Activated naive CD8-positive, alpha-beta T cell (primary cell): Measurements from ENCODE around the gene RPL22.

ENCODE experiments used
- H3K27ac Mint-ChIP-seq: one replicate; pipeline ENCODE4 v1.8.0; 2021; ENCODE audit warnings: mixed read lengths
- H3K27me3 Mint-ChIP-seq: one replicate; pipeline ENCODE4 v1.8.0; 2021; ENCODE audit warnings: mixed read lengths
- H3K36me3 Mint-ChIP-seq: one replicate; pipeline ENCODE4 v1.8.0; 2021; ENCODE audit warnings: mixed read lengths
- H3K4me1 Mint-ChIP-seq: one replicate; pipeline ENCODE4 v1.8.0; 2021; ENCODE audit warnings: low read depth, mixed read lengths
- H3K4me3 Mint-ChIP-seq: one replicate; pipeline ENCODE4 v1.8.0; 2021; ENCODE audit warnings: mild to moderate bottlenecking, mixed read lengths
- H3K9me3 Mint-ChIP-seq: one replicate; pipeline ENCODE4 v1.8.0; 2021; ENCODE audit warnings: low read depth, mixed read lengths

RPL22 gene

GRCh38 chr1:6199298-6200187 is at the start of gene RPL22:
Gene RPL22 (minus strand): TSS chr1:6199595. CDS start chr1:6199573, 22 bp downstream.
- no peaks in the 10 kb centered on the region for H3K9me3 Mint-ChIP-seq
- H3K36me3 Mint-ChIP-seq, result peaks cover 17% of the 10 kb centered on the region
- peaks cover 42% of the 10 kb centered on the region for H3K4me1 Mint-ChIP-seq
- no peaks in the 10 kb centered on the region for H3K27me3 Mint-ChIP-seq
- H3K4me3 Mint-ChIP-seq, result peak within 1 kb of the TSS; percentile 99
- peak within 1 kb of the TSS; percentile 97 for H3K27ac Mint-ChIP-seq

- Mint-ChIP-seq H3K9me3 (no peaks in the 10 kb centered on the region), H3K4me3 (peak overlapping the region; percentile 35), H3K27ac (no peak overlapping the region), H3K27me3 (peaks cover 17% of the 10 kb centered on the region), H3K4me1 (peaks cover 5% of the 10 kb centered on the region), H3K36me3 (no peaks in the 10 kb centered on the region)
Measured at GRCh38 chr1:6248161-6248776, 48.9 kb upstream of the RPL22 start.

- no peak overlapping the region for H3K4me3 Mint-ChIP-seq
Measured at GRCh38 chr1:6247651-6248050, 48.3 kb upstream of the RPL22 start.

GRCh38 chr1:6246497-6247467 is 47.4 kb upstream of the RPL22 start:
- Mint-ChIP-seq H3K9me3 (no peaks in the 10 kb centered on the region), H3K36me3 (no peaks in the 10 kb centered on the region), H3K27ac (no peak overlapping the region), H3K4me1 (peaks cover 5% of the 10 kb centered on the region), H3K27me3 (peaks cover 18% of the 10 kb centered on the region), H3K4me3 (peak overlapping the region; percentile 73)

More at GRCh38 chr1:6247651-6248050, 48.3 kb upstream of the RPL22 start:
- H3K27ac Mint-ChIP-seq, result no peak overlapping the region
- H3K9me3 Mint-ChIP-seq, result no peaks in the 10 kb centered on the region
- peaks cover 20% of the 10 kb centered on the region for H3K27me3 Mint-ChIP-seq
- no peaks in the 10 kb centered on the region for H3K36me3 Mint-ChIP-seq
- peaks cover 5% of the 10 kb centered on the region for H3K4me1 Mint-ChIP-seq

- peak overlapping the region; percentile 73 for H3K4me3 Mint-ChIP-seq
- no peaks in the 10 kb centered on the region for H3K9me3 Mint-ChIP-seq
- peaks cover 11% of the 10 kb centered on the region for H3K4me1 Mint-ChIP-seq
- H3K36me3 Mint-ChIP-seq, result no peaks in the 10 kb centered on the region
- peaks cover 25% of the 10 kb centered on the region for H3K27me3 Mint-ChIP-seq
- no peak overlapping the region for H3K27ac Mint-ChIP-seq
Measured at GRCh38 chr1:6245869-6246496, 46.6 kb upstream of the RPL22 start.

- H3K27me3 Mint-ChIP-seq, result peaks cover 26% of the 10 kb centered on the region
- peaks cover 11% of the 10 kb centered on the region for H3K4me1 Mint-ChIP-seq
- no peak overlapping the region for H3K27ac Mint-ChIP-seq
- no peaks in the 10 kb centered on the region for H3K9me3 Mint-ChIP-seq
- H3K4me3 Mint-ChIP-seq, result no peak overlapping the region
- H3K36me3 Mint-ChIP-seq, result no peaks in the 10 kb centered on the region
Measured at GRCh38 chr1:6245086-6245868, 45.9 kb upstream of the RPL22 start.

GRCh38 chr1:6244401-6245049 is 45.1 kb upstream of the RPL22 start:
- no peak overlapping the region for H3K27ac Mint-ChIP-seq
- H3K9me3 Mint-ChIP-seq, result no peaks in the 10 kb centered on the region
- peaks cover 29% of the 10 kb centered on the region for H3K27me3 Mint-ChIP-seq
- no peaks in the 10 kb centered on the region for H3K36me3 Mint-ChIP-seq
- peaks cover 11% of the 10 kb centered on the region for H3K4me1 Mint-ChIP-seq
- no peak overlapping the region for H3K4me3 Mint-ChIP-seq

GRCh38 chr1:6243993-6244392 is 44.6 kb upstream of the RPL22 start, which contains the start of gene HES3:
Gene HES3 (plus strand): TSS chr1:6244179. CDS start chr1:6244366, 187 bp downstream.
- Mint-ChIP-seq H3K4me3 (no peak within 1 kb of the TSS), H3K27ac (no peak within 1 kb of the TSS), H3K4me1 (peaks cover 11% of the 10 kb centered on the region), H3K36me3 (no peaks in the 10 kb centered on the region), H3K27me3 (peaks cover 32% of the 10 kb centered on the region), H3K9me3 (no peaks in the 10 kb centered on the region)

- no peak overlapping the region for H3K27ac Mint-ChIP-seq
- no peak overlapping the region for H3K4me3 Mint-ChIP-seq
- H3K9me3 Mint-ChIP-seq, result no peaks in the 10 kb centered on the region
Measured at GRCh38 chr1:6243053-6243834, 43.8 kb upstream of the RPL22 start.

GRCh38 chr1:6241887-6242740 is 42.7 kb upstream of the RPL22 start:
- peaks cover 31% of the 10 kb centered on the region for H3K27me3 Mint-ChIP-seq
- H3K27ac Mint-ChIP-seq, result no peak overlapping the region
- no peaks in the 10 kb centered on the region for H3K36me3 Mint-ChIP-seq
- no peak overlapping the region for H3K4me3 Mint-ChIP-seq
- no peaks in the 10 kb centered on the region for H3K9me3 Mint-ChIP-seq
- H3K4me1 Mint-ChIP-seq, result peaks cover 11% of the 10 kb centered on the region

More at GRCh38 chr1:6243053-6243834, 43.8 kb upstream of the RPL22 start:
- peaks cover 11% of the 10 kb centered on the region for H3K4me1 Mint-ChIP-seq
- peaks cover 35% of the 10 kb centered on the region for H3K27me3 Mint-ChIP-seq
- no peaks in the 10 kb centered on the region for H3K36me3 Mint-ChIP-seq

- H3K36me3 Mint-ChIP-seq, result no peaks in the 10 kb centered on the region
- peak overlapping the region; percentile 3 for H3K4me3 Mint-ChIP-seq
- H3K27ac Mint-ChIP-seq, result no peak overlapping the region
- H3K4me1 Mint-ChIP-seq, result peaks cover 6% of the 10 kb centered on the region
- H3K9me3 Mint-ChIP-seq, result no peaks in the 10 kb centered on the region
- H3K27me3 Mint-ChIP-seq, result peaks cover 23% of the 10 kb centered on the region
Measured at GRCh38 chr1:6241107-6241886, 41.9 kb upstream of the RPL22 start.
